Neural progenitor cell (in vitro differentiated cells): ENCODE data around the gene NR2F1. TPM values are rescaled to one million over a fixed set of nuclear protein-coding genes. Genes with fewer than 3 reads are reported as not detected.
A peak's percentile ranks its signal among the peaks of the same experiment; 100 is the strongest.

Source experiments
- DNase-seq: peaks from one replicate; pipeline ENCODE4 v3.0.0-alpha.2; 2016; ENCODE audit warnings: low spot score
- H2AFZ ChIP-seq: fragments of 200-600 bp; sonication (generic); replicated peaks from 2 replicates; pipeline ENCODE4 v1.6.1; 2016; ENCODE audit warnings: antibody characterized with exemption
- H3F3A ChIP-seq: fragments of 200-600 bp; sonication (generic); 2 replicates; pipeline ENCODE4 v1.6.1; 2016; ENCODE audit warnings: antibody characterized with exemption, low read depth
- H3K27ac ChIP-seq: fragments of 200-600 bp; sonication (generic); 2 replicates; pipeline ENCODE4 v1.5.1; 2016; ENCODE audit warnings: mild to moderate bottlenecking
- H3K27me3 ChIP-seq: fragments of 200-600 bp; sonication (generic); 2 replicates; pipeline ENCODE4 v1.6.1; 2016; ENCODE audit warnings: mild to moderate bottlenecking, moderate library complexity
- H3K36me3 ChIP-seq: fragments of 200-600 bp; sonication (generic); 2 replicates; pipeline ENCODE4 v1.5.1; 2016
- H3K4me1 ChIP-seq: fragments of 200-600 bp; sonication (generic); 2 replicates; pipeline ENCODE4 v1.6.1; 2016; ENCODE audit warnings: mixed run types
- H3K4me2 ChIP-seq: fragments of 200-600 bp; sonication (generic); 2 replicates; pipeline ENCODE4 v1.6.1; 2016
- H3K4me3 ChIP-seq: fragments of 200-600 bp; sonication (generic); 2 replicates; pipeline ENCODE4 v1.5.1; 2016
- H3K79me2 ChIP-seq: fragments of 200-600 bp; sonication (generic); 2 replicates; pipeline ENCODE4 v1.6.1; 2016; ENCODE audit warnings: low read depth
- H3K9ac ChIP-seq: fragments of 200-600 bp; sonication (generic); 2 replicates; pipeline ENCODE4 v1.6.1; 2016
- H3K9me3 ChIP-seq: fragments of 200-600 bp; sonication (generic); 2 replicates; pipeline ENCODE4 v1.5.1; 2016; ENCODE audit warnings: low read depth
- H4K20me1 ChIP-seq: fragments of 200-600 bp; sonication (generic); 2 replicates; pipeline ENCODE4 v1.6.1; 2016; ENCODE audit warnings: low read depth
- H3K27ac Mint-ChIP-seq: 3 replicates; pipeline ENCODE4 v1.8.0; 2021; ENCODE audit warnings: mixed read lengths
- H3K27me3 Mint-ChIP-seq: 2 replicates; pipeline ENCODE4 v1.8.0; 2022; ENCODE audit warnings: low read depth, mild to moderate bottlenecking, inconsistent platforms, moderate library complexity, mixed read lengths; ENCODE audit not compliant: insufficient read depth
- H3K36me3 Mint-ChIP-seq: 3 replicates; pipeline ENCODE4 v1.8.0; 2021; ENCODE audit warnings: mixed read lengths
- H3K4me1 Mint-ChIP-seq: 3 replicates; pipeline ENCODE4 v1.8.0; 2021; ENCODE audit warnings: mixed read lengths
- H3K4me3 Mint-ChIP-seq: 3 replicates; pipeline ENCODE4 v1.8.0; 2021; ENCODE audit warnings: mild to moderate bottlenecking, moderate library complexity, mixed read lengths
- H3K9me3 Mint-ChIP-seq: 3 replicates; pipeline ENCODE4 v1.8.0; 2020; ENCODE audit warnings: mixed read lengths
- CTCF ChIP-seq: fragments of 200-600 bp; sonication (generic); IDR thresholded peaks from 2 replicates; pipeline ENCODE4 v1.5.1; 2017; ENCODE audit warnings: antibody characterized with exemption, mild to moderate bottlenecking
- EZH2 ChIP-seq: fragments of 200-600 bp; sonication (generic); IDR thresholded peaks from 2 replicates; pipeline ENCODE4 v1.6.1; 2017; ENCODE audit warnings: antibody characterized with exemption, mild to moderate bottlenecking, moderate library complexity
- EZH2phosphoT487 ChIP-seq: fragments of 200-600 bp; sonication (generic); IDR thresholded peaks from 2 replicates; pipeline ENCODE4 v1.6.1; 2017; ENCODE audit warnings: antibody characterized with exemption
- total RNA-seq: library from RNA; depleted of rRNA; stranded (reverse); fragments of >200 nt; gene quantifications from 2 replicates; pipeline ENCODE4 v1.2.3, GENCODE V29; 2015; ENCODE audit warnings: low replicate concordance

The NR2F1 gene
- total RNA-seq, 1 donor from 2014 or later = 9.1 TPM

- no peak overlapping the region for H2AFZ ChIP-seq
- no peak overlapping the region for H3K9ac ChIP-seq
- no peak overlapping the region for H3K27ac ChIP-seq
- H3K4me3 ChIP-seq = peak overlapping the region; percentile 82
- Mint-ChIP-seq H3K36me3 (peaks cover 46% of the 10 kb centered on the region), H3K27me3 (peaks cover 25% of the 10 kb centered on the region), H3K9me3 (peaks cover 6% of the 10 kb centered on the region), H3K27ac (peak overlapping the region; percentile 99), H3K4me3 (peak overlapping the region; percentile 97), H3K4me1 (peaks cover 29% of the 10 kb centered on the region)
- TF ChIP-seq EZH2 (no peak), EZH2phosphoT487 (peak; percentile 16)
- peaks cover 13% of the 10 kb centered on the region for H3K4me1 ChIP-seq
- no peaks in the 10 kb centered on the region for H3K36me3 ChIP-seq
- peaks cover 26% of the 10 kb centered on the region for H3K79me2 ChIP-seq
- peaks cover 27% of the 10 kb centered on the region for H3F3A ChIP-seq
- peaks cover 85% of the 10 kb centered on the region for H3K27me3 ChIP-seq
- no peaks in the 10 kb centered on the region for H3K9me3 ChIP-seq
- DNase-seq = peak; percentile 51
- peaks cover 52% of the 10 kb centered on the region for H4K20me1 ChIP-seq
- peak overlapping the region; percentile 86 for H3K4me2 ChIP-seq
These were observed 2.9 kb downstream of the NR2F1 start for GRCh38 chr5:93585767-93586385.

DNA sequence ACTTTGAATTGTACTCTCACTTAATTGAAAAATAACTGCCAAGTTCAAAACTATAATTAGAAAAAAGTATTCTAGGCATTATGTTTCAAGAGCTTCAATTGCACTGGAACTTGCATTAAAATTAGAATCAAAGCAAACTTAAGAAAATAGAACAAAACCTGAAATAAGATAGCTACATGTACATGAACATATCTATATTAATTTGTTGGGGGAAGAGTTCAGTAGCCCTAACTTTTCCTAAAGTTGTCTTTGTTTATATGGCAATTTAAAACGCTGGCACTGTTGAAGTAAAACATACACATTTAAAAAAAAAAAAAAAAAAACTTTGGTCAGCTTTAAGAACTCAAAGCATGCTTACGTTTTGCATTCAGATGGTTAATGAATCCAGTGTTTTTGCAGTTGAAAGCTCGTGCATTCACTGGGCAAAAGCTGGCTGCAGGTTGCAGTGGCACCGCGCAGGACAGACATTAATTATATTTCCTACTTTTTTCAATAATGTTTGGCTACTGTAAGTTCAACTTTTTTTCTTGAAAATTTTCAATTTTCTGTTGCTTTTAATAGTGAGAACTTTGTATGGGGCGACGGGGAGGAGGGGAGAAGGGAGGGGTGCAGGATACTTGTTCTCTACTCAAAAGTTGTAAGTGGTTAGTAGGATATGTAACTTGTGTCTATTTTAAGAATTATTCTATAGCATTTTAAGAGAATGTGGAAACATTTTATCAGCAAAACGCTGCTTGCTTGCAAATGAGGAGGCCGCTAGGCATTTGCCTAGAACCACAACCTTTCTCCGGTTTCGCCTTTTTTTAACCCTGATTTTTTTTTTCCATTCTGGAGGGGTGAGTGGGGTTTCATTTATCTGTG, 3.9 kb downstream of the NR2F1 start:
- Mint-ChIP-seq H3K4me3 (peak overlapping the region; percentile 97), H3K4me1 (peaks cover 39% of the 10 kb centered on the region), H3K27me3 (peaks cover 27% of the 10 kb centered on the region), H3K9me3 (peaks cover 6% of the 10 kb centered on the region), H3K36me3 (peaks cover 57% of the 10 kb centered on the region), H3K27ac (peak overlapping the region; percentile 99)
- H2AFZ ChIP-seq = no peak overlapping the region
- TF ChIP-seq EZH2phosphoT487 (no peak), CTCF (no peak)
- DNase-seq = no peak
- H3K9ac ChIP-seq = no peak overlapping the region
- H3K4me3 ChIP-seq = peak overlapping the region; percentile 82
- no peaks in the 10 kb centered on the region for H3K9me3 ChIP-seq
- H3F3A ChIP-seq = peaks cover 26% of the 10 kb centered on the region
- peaks cover 63% of the 10 kb centered on the region for H4K20me1 ChIP-seq
- no peaks in the 10 kb centered on the region for H3K36me3 ChIP-seq
- H3K27ac ChIP-seq = no peak overlapping the region
- H3K4me1 ChIP-seq = peaks cover 13% of the 10 kb centered on the region
- H3K4me2 ChIP-seq = peak overlapping the region; percentile 86
- peaks cover 89% of the 10 kb centered on the region for H3K27me3 ChIP-seq
- peaks cover 26% of the 10 kb centered on the region for H3K79me2 ChIP-seq

- H3K4me1 Mint-ChIP-seq = peaks cover 46% of the 10 kb centered on the region
- H3K36me3 Mint-ChIP-seq = peaks cover 60% of the 10 kb centered on the region
- Histone ChIP-seq H3K79me2 (peaks cover 26% of the 10 kb centered on the region), H3K4me1 (peaks cover 9% of the 10 kb centered on the region), H3F3A (peaks cover 19% of the 10 kb centered on the region), H4K20me1 (peaks cover 71% of the 10 kb centered on the region), H3K4me3 (peak overlapping the region; percentile 82), H3K36me3 (no peaks in the 10 kb centered on the region), H2AFZ (no peak overlapping the region), H3K9ac (no peak overlapping the region), H3K4me2 (peak overlapping the region; percentile 86), H3K27ac (no peak overlapping the region), H3K27me3 (peaks cover 89% of the 10 kb centered on the region), H3K9me3 (no peaks in the 10 kb centered on the region)
- peaks cover 29% of the 10 kb centered on the region for H3K27me3 Mint-ChIP-seq
- TF ChIP-seq EZH2 (peak; percentile 91), EZH2phosphoT487 (peak; percentile 93), CTCF (no peak)
- peaks cover 6% of the 10 kb centered on the region for H3K9me3 Mint-ChIP-seq
- peak overlapping the region; percentile 97 for H3K4me3 Mint-ChIP-seq
- peak; percentile 63 for DNase-seq
- H3K27ac Mint-ChIP-seq = peak overlapping the region; percentile 99
These were observed 4.8 kb downstream of the NR2F1 start for GRCh38 chr5:93587597-93588351.
